Measurements from ENCODE around the gene OASL.

The OASL gene

DNA sequence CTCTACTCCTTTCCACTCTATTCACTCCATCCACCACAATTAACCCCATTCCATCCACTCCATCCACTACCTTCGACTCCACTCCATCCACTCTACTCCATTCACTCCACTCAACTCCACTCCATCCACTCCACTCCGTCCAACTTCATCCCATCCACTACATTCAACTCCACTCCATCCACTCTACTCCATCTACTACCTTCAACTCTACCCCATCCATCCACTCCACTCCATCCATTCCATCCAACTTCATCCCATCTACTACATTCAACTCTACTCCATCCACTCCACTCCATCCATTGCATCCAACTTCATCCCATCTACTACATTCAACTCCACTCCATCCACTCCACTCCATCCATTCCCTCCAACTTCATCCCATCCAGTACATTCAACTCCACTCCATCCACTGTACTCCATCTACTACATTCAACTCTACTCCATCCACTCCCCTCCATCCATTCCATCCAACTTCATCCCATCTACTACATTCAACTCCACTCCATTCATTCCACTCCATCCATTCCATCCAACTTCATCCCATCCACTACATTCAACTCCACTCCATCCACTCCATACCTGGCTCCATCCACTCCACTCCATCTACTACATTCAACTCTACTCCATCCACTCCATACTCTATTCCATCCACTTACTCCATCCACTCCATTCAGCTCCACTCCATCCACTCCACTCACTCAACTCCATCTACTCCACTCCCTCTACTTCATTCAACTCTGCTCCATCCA, 44.3 kb downstream of the OASL start:
- in situ Hi-C loops (cut with MboI; ENCODE audit: low sequenced_read_pairs) = no loop called here

DNA sequence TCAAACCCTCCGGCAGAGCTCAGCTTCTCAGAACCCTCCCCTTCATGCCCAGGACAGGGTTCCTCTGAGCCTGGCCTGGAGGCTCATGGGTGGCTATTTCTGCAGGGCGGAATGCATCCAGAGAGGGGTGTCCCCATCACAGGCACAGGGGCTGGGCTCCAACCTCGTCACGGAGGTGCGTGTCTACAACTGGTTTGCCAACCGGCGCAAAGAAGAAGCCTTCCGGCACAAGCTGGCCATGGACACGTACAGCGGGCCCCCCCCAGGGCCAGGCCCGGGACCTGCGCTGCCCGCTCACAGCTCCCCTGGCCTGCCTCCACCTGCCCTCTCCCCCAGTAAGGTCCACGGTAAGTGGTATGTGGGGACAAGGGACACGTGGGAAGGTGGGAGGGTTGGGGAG, 45.0 kb downstream of the OASL start:
- in situ Hi-C loops (cut with MboI; ENCODE audit: low sequenced_read_pairs) = no loop called here

DNA sequence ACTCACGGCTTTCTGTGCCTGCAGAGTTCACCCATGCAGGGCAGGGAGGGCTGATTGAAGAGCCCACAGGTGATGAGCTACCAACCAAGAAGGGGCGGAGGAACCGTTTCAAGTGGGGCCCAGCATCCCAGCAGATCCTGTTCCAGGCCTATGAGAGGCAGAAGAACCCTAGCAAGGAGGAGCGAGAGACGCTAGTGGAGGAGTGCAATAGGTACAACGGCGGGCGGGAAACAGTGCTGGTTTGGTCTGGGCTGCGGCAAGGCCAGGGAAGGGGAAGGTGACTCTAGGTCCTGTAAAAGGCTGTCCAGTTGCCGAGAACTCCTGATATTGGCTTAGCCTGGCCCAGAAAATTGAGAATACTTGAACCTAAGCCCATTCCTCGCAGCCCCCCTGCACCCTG, 45.5 kb downstream of the OASL start:
- in situ Hi-C loops (cut with MboI; ENCODE audit: low sequenced_read_pairs) = no loop called here

DNA sequence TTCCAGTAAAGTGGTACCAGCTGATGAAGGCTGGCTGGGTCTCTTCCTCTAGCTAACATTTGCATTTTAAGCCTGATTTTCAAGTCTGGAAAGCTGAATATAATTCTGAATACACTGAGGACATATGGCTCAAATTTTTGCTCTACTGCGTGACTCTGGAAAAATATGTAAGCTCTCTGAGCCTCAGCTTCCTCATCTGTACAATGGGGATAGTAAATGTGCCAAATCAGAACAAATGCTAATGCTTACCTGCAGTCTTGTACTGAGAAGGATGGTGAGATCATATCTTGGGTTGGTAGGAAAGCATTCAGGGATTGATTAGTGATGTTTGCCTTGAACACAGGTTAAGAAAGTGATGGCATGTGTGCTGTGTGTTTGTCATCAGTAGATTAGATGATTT, 46.1 kb downstream of the OASL start:
- in situ Hi-C loops (cut with MboI; ENCODE audit: low sequenced_read_pairs) = no loop called here

DNA sequence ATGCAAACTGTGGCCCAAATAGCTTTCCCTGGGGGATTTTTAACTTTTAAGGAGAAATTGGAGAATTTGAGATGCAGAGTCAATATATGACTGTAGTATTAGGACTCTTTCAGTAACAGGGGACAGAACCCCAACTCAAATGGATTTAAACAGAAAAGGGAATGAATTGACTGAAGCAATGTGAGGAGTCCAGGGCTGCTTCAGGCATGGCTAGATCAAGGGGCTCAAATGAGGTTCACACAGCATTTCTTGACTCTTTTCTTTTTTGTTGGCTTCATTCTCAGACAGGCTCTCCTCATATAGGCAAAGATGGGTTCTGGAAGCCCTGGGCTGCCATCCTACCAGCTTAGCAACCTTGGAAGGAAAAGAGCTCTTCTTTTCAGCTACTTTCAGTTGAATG, 47.1 kb downstream of the OASL start:
- in situ Hi-C loops (cut with MboI; ENCODE audit: low sequenced_read_pairs) = no loop called here

DNA sequence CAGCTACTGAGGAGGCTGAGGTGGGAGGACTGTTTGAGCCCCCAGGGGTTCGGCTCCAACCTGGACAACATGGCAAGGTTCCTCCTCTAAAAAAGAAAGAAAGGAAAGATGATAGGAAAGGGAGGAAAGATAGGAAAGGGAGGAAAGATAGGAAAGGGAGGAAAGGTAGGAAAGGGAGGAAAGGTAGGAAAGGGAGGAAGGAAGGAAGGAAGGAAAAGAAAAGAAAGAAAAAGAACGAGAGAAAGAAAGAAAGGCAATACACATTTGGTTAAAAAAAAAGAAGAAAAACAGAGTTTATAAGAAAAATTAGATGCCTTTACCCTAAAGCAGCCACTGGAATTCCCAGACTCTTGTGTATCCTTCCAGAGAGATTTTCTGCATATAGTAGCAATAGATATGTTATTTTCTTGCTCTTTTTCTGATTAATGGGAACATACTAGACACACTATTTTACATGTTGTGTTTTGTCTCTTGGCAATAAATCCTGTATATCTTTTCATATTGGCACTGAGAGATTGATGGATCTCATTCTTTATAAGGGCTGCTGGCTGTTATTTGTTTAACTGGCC, 48.5 kb downstream of the OASL start:
- in situ Hi-C loops (cut with MboI; ENCODE audit: low sequenced_read_pairs) = no loop called here

DNA sequence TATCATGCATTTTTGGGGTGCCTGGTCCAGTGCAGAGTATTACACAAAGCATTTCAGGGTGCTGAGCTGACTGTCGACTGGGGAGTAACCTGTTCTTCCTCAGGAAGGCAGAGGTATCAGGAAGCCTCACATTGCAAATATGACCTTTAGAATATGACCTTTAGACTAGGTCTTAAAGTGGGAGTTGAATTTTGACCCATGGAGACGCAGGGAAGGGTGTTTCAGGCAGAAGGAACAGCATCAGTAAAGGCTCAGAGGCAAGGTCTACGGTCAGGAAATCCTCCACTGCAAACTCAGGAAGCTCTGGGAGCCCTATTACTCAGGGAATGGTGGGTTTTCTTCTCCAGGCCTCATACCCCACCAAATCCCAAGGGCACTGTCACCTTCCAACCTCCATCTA, 49.4 kb downstream of the OASL start:
- in situ Hi-C loops (cut with MboI; ENCODE audit: low sequenced_read_pairs) = no loop called here

DNA sequence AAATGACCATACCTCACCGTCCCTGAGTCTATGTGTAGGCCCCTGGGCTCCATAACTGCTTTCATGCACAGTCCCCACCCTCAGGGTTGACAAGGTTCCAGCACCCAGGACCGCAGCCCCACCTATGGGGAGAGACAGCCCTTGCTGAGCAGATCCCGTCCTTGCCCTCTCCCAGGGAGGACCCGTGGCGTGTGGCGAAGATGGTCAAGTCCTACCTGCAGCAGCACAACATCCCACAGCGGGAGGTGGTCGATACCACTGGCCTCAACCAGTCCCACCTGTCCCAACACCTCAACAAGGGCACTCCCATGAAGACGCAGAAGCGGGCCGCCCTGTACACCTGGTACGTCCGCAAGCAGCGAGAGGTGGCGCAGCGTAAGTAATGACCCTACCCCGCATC, 50.4 kb downstream of the OASL start:
- in situ Hi-C loops (cut with MboI; ENCODE audit: low sequenced_read_pairs) = no loop called here

DNA sequence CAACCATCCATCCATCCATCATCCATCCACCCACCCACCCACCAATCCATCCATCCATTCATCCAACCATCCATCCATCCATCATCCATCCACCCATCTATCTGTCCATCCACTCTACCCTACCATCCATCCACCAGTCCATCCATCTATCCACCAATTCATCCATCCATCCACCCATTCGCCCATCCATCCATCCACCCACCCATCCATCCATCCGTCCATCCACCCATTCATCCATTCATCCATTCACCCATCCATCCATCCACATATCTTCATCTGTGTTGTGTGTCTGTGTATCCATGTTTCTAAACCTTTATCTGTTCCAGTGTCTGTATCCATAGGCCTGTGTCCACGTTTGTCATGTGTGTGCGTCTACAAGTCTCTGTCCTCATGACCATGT, 50.8 kb downstream of the OASL start:
- in situ Hi-C loops (cut with MboI; ENCODE audit: low sequenced_read_pairs) = no loop called here

DNA sequence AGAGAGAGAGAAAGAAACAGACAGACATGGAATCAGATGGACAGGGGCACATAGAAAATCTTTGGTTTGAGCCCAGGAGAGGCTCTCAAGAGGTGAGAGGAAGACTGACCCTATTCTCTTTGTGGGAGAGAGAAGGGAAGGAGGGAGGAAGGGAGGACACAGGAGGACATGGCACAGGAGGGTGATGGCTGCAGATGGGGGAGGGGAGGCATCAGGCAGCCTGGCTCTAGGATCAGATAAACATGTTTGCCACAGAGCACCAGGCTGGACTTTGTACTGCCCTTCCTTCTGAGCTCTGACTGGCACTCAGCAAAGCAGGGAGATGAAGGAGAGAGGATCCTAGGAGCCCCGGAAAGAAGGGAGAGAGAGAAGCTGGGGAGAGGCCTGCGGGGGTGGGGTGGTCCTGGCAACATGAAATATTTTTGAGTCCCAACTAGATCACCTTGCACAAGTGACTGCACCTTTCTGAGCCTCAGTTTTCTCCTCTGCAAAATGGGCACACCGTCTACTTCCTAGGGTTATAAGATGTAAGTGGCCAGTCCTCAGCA, 54.6 kb downstream of the OASL start:
- in situ Hi-C loops (cut with MboI; ENCODE audit: low sequenced_read_pairs) = no loop called here

DNA sequence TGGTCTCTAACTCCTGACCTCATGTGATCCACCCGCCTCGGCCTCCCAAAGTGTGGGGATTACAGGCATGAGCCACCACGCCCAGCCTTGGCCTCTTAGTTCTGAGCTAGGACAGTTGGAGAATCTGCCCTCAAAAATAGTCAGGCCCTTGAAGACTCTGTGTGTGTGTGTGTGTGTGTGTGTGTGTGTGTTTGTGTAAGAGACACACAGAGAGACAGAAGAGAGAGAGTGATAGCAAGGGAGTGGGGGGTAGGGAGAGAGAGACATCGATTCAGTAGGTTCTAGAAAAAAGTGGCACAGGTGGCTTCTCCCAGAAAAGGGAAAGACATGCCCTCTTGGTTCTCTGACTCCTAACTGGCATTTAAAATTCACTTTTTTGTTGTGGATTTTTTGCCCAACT, 55.3 kb downstream of the OASL start:
- in situ Hi-C loops (cut with MboI; ENCODE audit: low sequenced_read_pairs) = no loop called here

DNA sequence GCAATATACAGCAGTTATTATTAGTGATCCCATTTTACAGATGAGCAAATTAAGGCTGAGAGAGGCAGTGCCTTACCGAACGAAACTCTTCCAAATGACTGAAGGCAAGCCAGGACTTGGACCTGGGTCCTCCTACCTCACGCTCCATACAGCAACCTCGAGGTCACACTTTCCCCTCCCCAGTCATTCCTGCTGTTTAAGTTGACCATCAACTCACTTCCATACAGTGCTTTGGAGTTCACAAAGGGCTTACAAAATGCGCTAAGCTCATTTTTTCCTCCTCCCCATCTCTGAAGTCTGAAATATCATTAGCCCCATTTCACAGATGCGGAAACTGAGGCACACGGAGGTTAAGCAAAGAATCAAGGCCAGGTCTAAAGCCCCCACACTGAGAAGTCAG, 56.4 kb downstream of the OASL start:
- in situ Hi-C loops (cut with MboI; ENCODE audit: low sequenced_read_pairs) = no loop called here

DNA sequence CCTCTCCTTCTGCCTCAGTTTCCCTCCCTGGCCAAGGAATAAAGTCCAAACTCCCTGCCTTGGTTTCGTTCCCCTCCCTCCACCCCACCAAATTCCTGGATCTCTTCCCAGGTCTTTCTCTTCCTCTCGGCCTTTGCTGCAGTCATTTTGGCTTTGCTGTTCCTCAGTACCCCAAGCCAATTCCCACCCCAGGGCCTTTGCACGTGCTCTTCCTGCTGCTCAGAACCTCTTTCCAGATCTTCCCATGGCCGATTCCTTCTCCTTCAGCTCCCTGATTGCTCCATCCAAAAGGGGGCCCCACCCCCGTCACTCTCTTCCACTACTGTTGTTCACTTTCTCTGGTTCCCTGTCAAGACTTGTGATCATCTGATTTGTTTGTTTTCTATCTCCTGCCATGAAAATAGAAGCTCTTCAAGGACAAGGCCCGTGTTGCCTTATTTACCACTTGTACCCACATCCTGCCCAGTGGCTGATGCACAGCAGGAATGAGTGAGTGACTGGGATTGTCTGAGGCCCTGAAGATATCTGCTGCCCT, 57.6 kb downstream of the OASL start:
- in situ Hi-C loops (cut with MboI; ENCODE audit: low sequenced_read_pairs) = no loop called here

DNA sequence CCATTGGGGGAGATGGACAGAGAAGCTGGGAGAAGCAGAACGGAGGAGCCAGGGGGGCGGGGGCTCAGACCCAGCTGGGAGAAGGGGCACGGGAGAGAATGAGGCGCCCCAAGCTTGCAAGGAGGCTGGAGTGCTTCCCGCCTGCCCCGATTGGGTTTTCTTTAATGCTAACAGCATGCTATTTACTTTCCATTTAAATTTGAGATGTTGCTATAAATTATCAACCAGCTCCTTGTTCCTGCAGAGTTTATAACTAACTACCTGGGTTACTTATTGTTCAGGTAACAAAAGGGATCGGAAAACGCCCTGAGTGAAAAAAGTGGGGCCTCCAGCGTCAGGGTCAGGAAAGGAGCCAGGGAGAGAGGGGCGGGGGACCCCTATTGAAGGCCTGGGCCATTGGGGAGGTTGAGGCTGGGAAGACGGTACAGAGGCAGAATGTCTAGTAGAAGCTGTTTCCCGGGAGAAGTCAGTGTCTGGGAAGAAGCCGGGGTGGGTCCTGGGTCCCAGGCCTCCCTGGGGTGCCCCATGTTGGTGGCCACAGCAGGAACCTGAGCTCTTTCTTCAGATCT, 58.2 kb downstream of the OASL start:
- in situ Hi-C loops (cut with MboI; ENCODE audit: low sequenced_read_pairs) = no loop called here

DNA sequence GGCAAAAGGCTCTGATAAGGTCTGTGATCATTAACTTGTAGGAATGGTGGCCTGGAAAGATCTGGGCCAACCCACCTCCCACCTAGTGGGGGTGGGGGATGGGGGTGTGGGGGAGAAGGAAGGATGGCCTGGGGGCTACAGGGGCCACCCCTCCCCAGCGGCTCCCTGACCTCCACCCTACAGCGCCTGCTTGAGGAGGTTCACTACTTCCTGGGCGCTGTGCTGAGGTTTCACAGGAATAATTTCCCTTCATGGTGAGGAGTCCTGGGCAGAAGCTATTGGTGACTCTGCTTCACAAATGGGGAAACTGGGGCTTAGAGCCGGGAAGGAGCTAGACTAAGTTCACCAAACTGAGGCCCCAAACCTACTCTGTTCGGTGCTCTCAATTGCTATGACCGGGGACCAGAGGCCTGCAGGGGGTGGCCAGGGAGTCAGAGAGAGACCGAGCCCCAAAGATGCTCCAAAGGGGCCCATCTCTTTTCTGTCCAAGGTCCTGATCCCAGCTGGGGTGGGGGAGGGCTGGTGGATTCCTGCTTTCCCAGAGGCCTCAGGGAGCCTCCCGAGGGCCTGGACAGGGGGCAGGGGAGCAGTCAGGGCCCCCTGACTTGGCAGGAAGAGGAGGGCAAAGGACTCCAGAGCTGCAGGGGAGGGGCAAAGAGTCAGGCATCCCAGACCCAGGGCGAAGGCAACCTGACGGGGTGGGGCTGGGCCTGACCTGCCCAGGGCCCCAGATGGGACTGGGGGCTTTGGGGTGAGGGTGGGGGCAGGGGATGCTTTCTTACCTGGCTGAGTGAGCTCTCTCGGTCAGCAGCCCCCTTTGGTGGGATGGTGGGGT, 59.0 kb downstream of the OASL start:
- in situ Hi-C loops (cut with MboI; ENCODE audit: low sequenced_read_pairs) = no loop called here

DNA sequence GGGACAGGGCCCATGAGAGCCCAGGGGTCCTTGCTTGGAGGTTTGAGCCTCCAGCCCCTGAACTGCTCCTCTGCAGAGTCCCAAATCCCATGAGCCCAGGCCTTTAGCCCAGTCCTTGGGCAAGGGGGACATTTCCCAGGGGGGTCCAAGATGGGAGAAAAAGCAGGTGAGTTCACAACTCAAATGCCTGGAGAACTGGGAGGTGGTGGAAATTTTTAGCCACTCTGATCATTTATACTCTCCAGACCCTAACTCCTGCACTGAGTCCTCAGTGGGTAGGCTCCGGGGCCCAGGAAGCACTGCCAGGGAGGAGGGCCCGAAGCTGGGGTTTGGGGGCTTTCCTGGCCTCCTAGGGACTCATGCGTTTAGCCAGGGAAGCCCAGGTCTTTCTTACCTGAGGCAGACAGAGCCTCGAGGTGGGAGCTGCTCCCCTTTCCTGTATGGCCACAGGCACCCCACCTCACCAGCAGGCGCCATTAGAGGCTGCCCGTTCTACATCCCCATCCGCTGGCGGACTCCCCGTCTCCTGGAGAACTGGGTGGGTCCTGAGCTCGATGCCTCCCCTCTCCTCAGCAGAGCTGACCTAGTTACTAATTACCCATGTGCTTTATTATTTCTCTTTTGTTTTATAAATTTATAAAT, 59.7 kb downstream of the OASL start:
- in situ Hi-C loops (cut with MboI; ENCODE audit: low sequenced_read_pairs) = no loop called here

DNA sequence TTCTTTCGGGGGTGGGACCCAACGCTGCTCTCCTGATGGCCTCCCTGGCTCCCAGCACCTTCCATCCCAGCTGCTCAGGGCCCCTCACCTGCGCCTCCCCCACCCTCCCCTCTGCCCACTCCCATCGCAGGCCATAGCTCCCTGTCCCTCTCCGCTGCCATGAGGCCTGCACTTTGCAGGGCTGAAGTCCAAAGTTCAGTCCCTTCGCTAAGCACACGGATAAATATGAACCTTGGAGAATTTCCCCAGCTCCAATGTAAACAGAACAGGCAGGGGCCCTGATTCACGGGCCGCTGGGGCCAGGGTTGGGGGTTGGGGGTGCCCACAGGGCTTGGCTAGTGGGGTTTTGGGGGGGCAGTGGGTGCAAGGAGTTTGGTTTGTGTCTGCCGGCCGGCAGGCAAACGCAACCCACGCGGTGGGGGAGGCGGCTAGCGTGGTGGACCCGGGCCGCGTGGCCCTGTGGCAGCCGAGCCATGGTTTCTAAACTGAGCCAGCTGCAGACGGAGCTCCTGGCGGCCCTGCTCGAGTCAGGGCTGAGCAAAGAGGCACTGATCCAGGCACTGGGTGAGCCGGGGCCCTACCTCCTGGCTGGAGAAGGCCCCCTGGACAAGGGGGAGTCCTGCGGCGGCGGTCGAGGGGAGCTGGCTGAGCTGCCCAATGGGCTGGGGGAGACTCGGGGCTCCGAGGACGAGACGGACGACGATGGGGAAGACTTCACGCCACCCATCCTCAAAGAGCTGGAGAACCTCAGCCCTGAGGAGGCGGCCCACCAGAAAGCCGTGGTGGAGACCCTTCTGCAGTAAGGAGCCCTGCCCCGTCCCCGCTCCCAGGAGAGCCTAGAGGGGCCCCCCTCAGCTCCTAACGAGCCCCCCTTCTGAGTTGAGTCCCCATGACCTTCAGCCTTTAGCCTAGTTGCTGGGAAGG, 60.5 kb downstream of the OASL start, which contains the start of gene HNF1A:
HNF1A (plus strand) TSS at position 248 of the 924 bp plus-strand sequence; CDS start at position 474, 226 bp downstream.
- in situ Hi-C loops (cut with MboI; ENCODE audit: low sequenced_read_pairs) = no loop called here

DNA sequence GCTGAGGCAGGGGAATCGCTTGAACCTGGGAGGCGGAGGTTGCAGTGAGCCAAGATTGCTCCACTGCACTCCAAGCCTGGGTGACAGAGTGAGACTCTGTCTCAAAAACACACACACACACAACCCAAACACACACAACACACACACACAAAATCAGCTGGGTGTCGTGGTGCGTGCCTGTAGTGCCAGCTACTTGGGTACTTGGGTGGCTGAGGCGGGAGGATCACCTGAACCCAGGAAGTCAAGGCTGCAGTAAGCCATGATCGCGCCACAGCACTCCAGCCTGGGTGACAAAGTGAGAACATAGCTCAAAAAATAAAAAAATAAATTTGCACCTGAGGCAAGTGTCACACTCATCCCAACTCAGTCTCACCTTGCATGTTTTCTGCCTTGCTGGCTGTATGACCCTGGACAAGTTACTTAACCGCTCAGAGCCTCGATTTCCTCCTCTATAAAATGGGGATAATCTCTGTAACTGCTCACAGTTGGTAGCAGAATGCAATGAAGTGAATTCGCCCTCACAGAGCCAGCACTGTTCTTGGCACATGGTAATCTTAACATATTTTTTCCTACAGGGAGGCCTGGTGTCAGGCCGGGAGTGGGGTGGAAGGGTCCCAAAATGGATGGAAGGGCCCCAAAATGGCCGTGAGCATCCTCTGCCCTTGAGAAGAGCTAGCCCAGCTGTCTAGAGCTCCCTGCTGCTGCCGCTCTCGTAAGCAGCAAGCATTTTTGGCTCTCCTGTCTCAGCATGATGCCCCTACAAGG, 61.3 kb downstream of the OASL start:
- in situ Hi-C loops (cut with MboI; ENCODE audit: low sequenced_read_pairs) = no loop called here

Measured in HL-60/S4 treated with phorbol 12-myristate 13-acetate at 8.2 ng/mL for 4 days and 3 days (cell line).